CD14-positive monocyte (primary cell): ENCODE measurements around the gene GLIPR1L1. TPM values are rescaled to one million over a fixed set of nuclear protein-coding genes. Genes with fewer than 3 reads are reported as not detected.

Experiments
- DNase-seq, 3 donors: peaks; one replicate each; pipeline ENCODE4 v3.0.0-alpha.2; 2011 to 2022
- H2AFZ ChIP-seq: 2 replicates; pipeline ENCODE4 v1.6.0; 2012; ENCODE audit warnings: mild to moderate bottlenecking, low read depth, low read length, inconsistent platforms; ENCODE audit not compliant: insufficient read depth, poor library complexity, severe bottlenecking
- H3K27ac ChIP-seq, 2 donors: 1 replicate in 1 of 2; 2 replicates in 1 of 2; pipeline ENCODE4 v1.5.1; 2012 to 2013; ENCODE audit warnings: low read length in 2 of 2, control low read depth in 1 of 2, inconsistent platforms in 1 of 2, low read depth in 1 of 2, mild to moderate bottlenecking in 1 of 2
- H3K27me3 ChIP-seq, 2 donors: one replicate each; pipeline versions ENCODE4 v1.6.0 to v1.6.1; 2011 to 2013; ENCODE audit warnings: low read length in 2 of 2; ENCODE audit not compliant: control insufficient read depth in 2 of 2, insufficient read depth in 2 of 2
- H3K36me3 ChIP-seq, 2 donors: replicated peaks in 1 of 2; 1 replicate in 1 of 2; 2 replicates in 1 of 2; pipeline versions ENCODE4 v1.5.1 to v1.6.1; 2012 to 2013; ENCODE audit warnings: low read length in 2 of 2, control low read depth in 1 of 2, inconsistent platforms in 1 of 2, mild to moderate bottlenecking in 1 of 2; ENCODE audit not compliant: insufficient read depth in 2 of 2, control insufficient read depth in 1 of 2
- H3K4me1 ChIP-seq, 2 donors: 1 replicate in 1 of 2; 2 replicates in 1 of 2; pipeline versions ENCODE4 v1.5.1 to v1.6.1; 2012 to 2013; ENCODE audit warnings: low read length in 2 of 2, control low read depth in 1 of 2, inconsistent platforms in 1 of 2, mild to moderate bottlenecking in 1 of 2, moderate library complexity in 1 of 2; ENCODE audit not compliant: insufficient read depth in 2 of 2, control insufficient read depth in 1 of 2
- H3K4me2 ChIP-seq: replicated peaks from 2 replicates; pipeline ENCODE3; 2012; ENCODE audit warnings: low read length, moderate library complexity, mild to moderate bottlenecking; ENCODE audit not compliant: poor library complexity, severe bottlenecking; ENCODE audit errors: extremely low read depth
- H3K4me3 ChIP-seq, 3 experiments: fragments of 200-600 bp in 1 of 3; sonication (generic) in 1 of 3; replicated peaks in 1 of 3; 1 replicate in 2 of 3; 2 replicates in 1 of 3; pipeline ENCODE4 v1.5.1; 2011 to 2013; ENCODE audit warnings: low read length in 3 of 3, mild to moderate bottlenecking in 3 of 3, control low read depth in 2 of 3, low read depth in 2 of 3, inconsistent platforms in 1 of 3, moderate library complexity in 1 of 3
- H3K79me2 ChIP-seq: 2 replicates; pipeline ENCODE4 v1.6.0; 2012; ENCODE audit warnings: mild to moderate bottlenecking, control low read depth, inconsistent platforms, low read length, moderate library complexity; ENCODE audit not compliant: insufficient read depth
- H3K9ac ChIP-seq: 2 replicates; pipeline ENCODE4 v1.6.0; 2017; ENCODE audit warnings: low read length, mild to moderate bottlenecking; ENCODE audit not compliant: insufficient read depth, poor library complexity, severe bottlenecking
- H3K9me3 ChIP-seq, 2 donors: replicated peaks in 1 of 2; 1 replicate in 1 of 2; 2 replicates in 1 of 2; pipeline versions ENCODE4 v1.5.1 to v1.6.1; 2012 to 2013; ENCODE audit warnings: low read length in 2 of 2, control low read depth in 1 of 2; ENCODE audit not compliant: control insufficient read depth in 1 of 2, insufficient read depth in 1 of 2
- H4K20me1 ChIP-seq: 2 replicates; pipeline ENCODE4 v1.6.0; 2012; ENCODE audit warnings: mild to moderate bottlenecking, low read length, control low read depth, moderate library complexity; ENCODE audit not compliant: insufficient read depth
- H3K27ac Mint-ChIP-seq, 7 donors: one replicate each; pipeline ENCODE4 v1.8.0; 2020; ENCODE audit warnings: mild to moderate bottlenecking in 7 of 7, mixed read lengths in 7 of 7, moderate library complexity in 6 of 7, inconsistent platforms in 2 of 7
- H3K27me3 Mint-ChIP-seq, 3 donors: one replicate each; pipeline ENCODE4 v1.8.0; 2021 to 2022; ENCODE audit warnings: low read depth in 3 of 3, mild to moderate bottlenecking in 3 of 3, mixed read lengths in 3 of 3, moderate library complexity in 3 of 3, inconsistent platforms in 1 of 3
- H3K36me3 Mint-ChIP-seq, 2 donors: one replicate each; pipeline ENCODE4 v1.8.0; 2020; ENCODE audit warnings: mixed read lengths in 2 of 2, inconsistent platforms in 1 of 2, mild to moderate bottlenecking in 1 of 2
- H3K4me1 Mint-ChIP-seq: one replicate; pipeline ENCODE4 v1.8.0; 2020; ENCODE audit warnings: mild to moderate bottlenecking, mixed read lengths
- H3K4me3 Mint-ChIP-seq, 2 donors: one replicate each; pipeline ENCODE4 v1.8.0; 2020; ENCODE audit warnings: mild to moderate bottlenecking in 2 of 2, mixed read lengths in 2 of 2, moderate library complexity in 1 of 2
- H3K9me3 Mint-ChIP-seq, 7 donors: one replicate each; pipeline ENCODE4 v1.8.0; 2020 to 2022; ENCODE audit warnings: mixed read lengths in 7 of 7, mild to moderate bottlenecking in 6 of 7, moderate library complexity in 6 of 7, inconsistent platforms in 2 of 7
- CTCF ChIP-seq: fragments of 200-600 bp; IDR thresholded peaks from one replicate; pipeline ENCODE4 v1.8.0; 2022; ENCODE audit warnings: antibody characterized with exemption, mild to moderate bottlenecking
- WGBS: methylation state at CpG from one replicate; pipeline ENCODE4 v1.1.5; 2013; ENCODE audit warnings: missing lambda C conversion rate; ENCODE audit not compliant: insufficient coverage; 5-methylcytosine and 5-hydroxymethylcytosine counted together
- intact Hi-C, 2 donors: fragments of 100-400 bp; cut with micrococcal nuclease; formaldehyde crosslinking; loops; one replicate each; pipeline versions ENCODE4 v1.15.0 to v1.15.1; 2023
- polyA plus RNA-seq, 3 donors: library from polyadenylated mRNA; depleted of rRNA in 1 of 3; unstranded in 2 of 3; stranded (reverse) in 1 of 3; fragments of 300-500 nt in 2 of 3; fragments of >200 nt in 1 of 3; fragmentation: Illumina TruSeq in 2 of 3; gene quantifications; 1 replicate in 2 of 3; 2 replicates in 1 of 3; pipeline ENCODE4 v1.2.3, GENCODE V29; 2012 to 2021

Gene GLIPR1L1
- polyA plus RNA-seq, 3 donors = not detected

GRCh38 chr12:75390899-75391538 is 56.5 kb downstream of the GLIPR1L1 start, which contains the start of gene GLIPR1L2:
TSS of gene GLIPR1L2 (plus strand) at chr12:75391089. CDS start at chr12:75391117, 28 bp downstream.
- intact Hi-C loops = no loop called here
- Histone ChIP-seq H4K20me1 (no peaks in the 10 kb centered on the region), H2AFZ (peak within 1 kb of the TSS; percentile 93), H3K4me3 (peak within 1 kb of the TSS; percentile 44 to 87 (median 82)), H3K9me3 (no peaks in the 10 kb centered on the region), H3K9ac (peak within 1 kb of the TSS; percentile 76), H3K4me2 (peak within 1 kb of the TSS; percentile 81), H3K4me1 (peaks cover 11 to 23% of the 10 kb centered on the region in 2 donors), H3K27ac (peak within 1 kb of the TSS; percentile 65 to 89), H3K79me2 (no peaks in the 10 kb centered on the region), H3K36me3 (no peaks in the 10 kb centered on the region), H3K27me3 (no peaks in the 10 kb centered on the region)
- H3K27ac Mint-ChIP-seq = peak within 1 kb of the TSS; percentile 86 to 94 (median 90)
- peaks cover 0 to 1% (median 0%) of the 10 kb centered on the region in 3 donors for H3K27me3 Mint-ChIP-seq
- peak within 1 kb of the TSS; percentile 85 to 92 for H3K4me3 Mint-ChIP-seq
- peaks cover 0 to 3% (median 0%) of the 10 kb centered on the region in 7 donors for H3K9me3 Mint-ChIP-seq
- no peaks in the 10 kb centered on the region for H3K36me3 Mint-ChIP-seq
- peak; percentile 73 for TF ChIP-seq CTCF
- peaks cover 29% of the 10 kb centered on the region for H3K4me1 Mint-ChIP-seq
- peak; percentile 93 to 95 (median 94) for DNase-seq
- WGBS = 8% methylated on average over 31 of the region's 36 CpGs

GRCh38 chr12:75404231-75404630 is 69.8 kb downstream of the GLIPR1L1 start:
- Histone ChIP-seq H3K4me1 (no peaks in the 10 kb centered on the region), H3K36me3 (no peaks in the 10 kb centered on the region), H3K27ac (no peak overlapping the region), H4K20me1 (no peaks in the 10 kb centered on the region), H3K4me3 (no peak overlapping the region), H2AFZ (no peak overlapping the region), H3K79me2 (no peaks in the 10 kb centered on the region), H3K9ac (no peak overlapping the region), H3K27me3 (no peaks in the 10 kb centered on the region), H3K4me2 (no peak overlapping the region), H3K9me3 (no peaks in the 10 kb centered on the region)
- WGBS = no CpG with 5 or more reads among the region's 1 CpG
- H3K27me3 Mint-ChIP-seq = peaks cover 0 to 1% (median 0%) of the 10 kb centered on the region in 3 donors
- no peak overlapping the region for H3K4me3 Mint-ChIP-seq
- TF ChIP-seq CTCF = no peak
- no peak for DNase-seq
- intact Hi-C loops = loop anchor here in 1 of 2 donors (10.0 kb wide), 1 partner anchor 69 kb away; the partner anchor contains the start of genes CAPS2 and GLIPR1L1
- no peaks in the 10 kb centered on the region for H3K4me1 Mint-ChIP-seq
- peaks cover 0 to 6% (median 2%) of the 10 kb centered on the region in 7 donors for H3K9me3 Mint-ChIP-seq
- H3K27ac Mint-ChIP-seq = no peak overlapping the region
- H3K36me3 Mint-ChIP-seq = no peaks in the 10 kb centered on the region
